Body of pancreas (tissue), 4 donors: ENCODE data around the gene GNPTG. TPM values are rescaled to one million over a fixed set of nuclear protein-coding genes. Genes with fewer than 3 reads are reported as not detected.

ENCODE experiments used
- ATAC-seq: fragments of 150-250 bp; one replicate; pipeline ENCODE4 v1.9.1; 2016
- DNase-seq, 4 donors: peaks; one replicate each; pipeline ENCODE4 v3.0.0-alpha.2; 2019
- H3K27ac ChIP-seq, 4 donors: fragments of 200-600 bp; sonication (generic); 1 replicate in 3 of 4; 2 replicates in 1 of 4; pipeline versions ENCODE4 v1.5.1 to v1.6.1; 2016 to 2019; ENCODE audit warnings: mild to moderate bottlenecking in 1 of 4, mixed read lengths in 1 of 4, moderate library complexity in 1 of 4
- H3K27me3 ChIP-seq, 2 donors: fragments of 200-600 bp; sonication (generic); one replicate each; pipeline ENCODE4 v1.6.0; 2016; ENCODE audit warnings: mild to moderate bottlenecking in 1 of 2
- H3K36me3 ChIP-seq, 2 donors: fragments of 200-600 bp; sonication (generic); replicated peaks in 1 of 2; 2 replicates each; pipeline ENCODE4 v1.5.1; 2016; ENCODE audit warnings: low read depth in 2 of 2; ENCODE audit not compliant: insufficient read depth in 1 of 2
- H3K4me1 ChIP-seq: fragments of 200-600 bp; sonication (generic); one replicate; pipeline ENCODE4 v1.6.0; 2016
- H3K4me3 ChIP-seq, 2 donors: fragments of 200-600 bp; sonication (generic); 1 replicate in 1 of 2; 2 replicates in 1 of 2; pipeline ENCODE4 v1.5.1; 2016 to 2019
- H3K9me3 ChIP-seq, 3 donors: fragments of 200-600 bp; sonication (generic); 1 replicate in 2 of 3; 2 replicates in 1 of 3; pipeline ENCODE4 v1.5.1; 2016
- CTCF ChIP-seq, 7 experiments: fragments of 450-650 bp in 4 of 7; fragments of 200-600 bp in 3 of 7; sonication (generic) in 3 of 7; IDR thresholded peaks; one replicate each; pipeline ENCODE4 v1.5.1; 2016 to 2019; ENCODE audit warnings: antibody characterized with exemption in 7 of 7
- POLR2A ChIP-seq, 3 donors: fragments of 450-650 bp; IDR thresholded peaks; one replicate each; pipeline ENCODE4 v1.6.1; 2016; ENCODE audit warnings: antibody characterized with exemption in 3 of 3, mild to moderate bottlenecking in 2 of 3
- WGBS, 2 donors: methylation state at CpG; one replicate each; pipeline ENCODE4 v1.1.5; 2017; 5-methylcytosine and 5-hydroxymethylcytosine counted together
- intact Hi-C: fragments of 100-400 bp; cut with DNase I; formaldehyde crosslinking; loops from one replicate; pipeline ENCODE4 v1.15.1; 2023
- total RNA-seq, 2 donors: library from RNA; depleted of rRNA; stranded (reverse); fragments of >200 nt; gene quantifications; one replicate each; pipeline ENCODE4 v1.1.0, GENCODE V29; 2016

Gene GNPTG
- total RNA-seq, 2 donors from 2014 or later = 38.1 to 98.2 TPM

- H3K4me1 ChIP-seq = peaks cover 18% of the 10 kb centered on the region
- H3K4me3 ChIP-seq = no peak overlapping the region
- H3K27ac ChIP-seq = no peak overlapping the region
- TF ChIP-seq POLR2A (IDR thresholded peaks at IDR 0.05) (no peak), CTCF (IDR thresholded peaks at IDR 0.05) (no peak)
- intact Hi-C loops = no loop called here
- peaks cover 0 to 3% of the 10 kb centered on the region in 2 donors for H3K36me3 ChIP-seq
- ATAC-seq = no peak
- no peak for DNase-seq
- WGBS, 2 donors = 93 to 94% methylated on average over 7 to 10 of the region's 10 CpGs
- no peaks in the 10 kb centered on the region for H3K9me3 ChIP-seq
- H3K27me3 ChIP-seq = no peaks in the 10 kb centered on the region
Observed at GRCh38 chr16:1377406-1378010, 25.8 kb downstream of the GNPTG start.

GRCh38 chr16:1378087-1378803, 26.5 kb downstream of the GNPTG start:
- TF ChIP-seq CTCF (IDR thresholded peaks at IDR 0.05) (no peak), POLR2A (IDR thresholded peaks at IDR 0.05) (no peak)
- Histone ChIP-seq H3K4me3 (no peak overlapping the region), H3K27me3 (no peaks in the 10 kb centered on the region), H3K27ac (peak overlapping the region in 2 of 4 donors; percentile 80 to 87), H3K4me1 (peaks cover 18% of the 10 kb centered on the region), H3K36me3 (peaks cover 0 to 3% of the 10 kb centered on the region in 2 donors), H3K9me3 (no peaks in the 10 kb centered on the region)
- ATAC-seq (no peak), DNase-seq (no peak)
- WGBS, 2 donors = 93% methylated on average over 13 to 20 of the region's 25 CpGs
- intact Hi-C loops = no loop called here

- Histone ChIP-seq H3K9me3 (no peaks in the 10 kb centered on the region), H3K4me1 (peaks cover 18% of the 10 kb centered on the region), H3K27ac (peak overlapping the region; percentile 25 to 87 (median 70)), H3K36me3 (peaks cover 0 to 3% of the 10 kb centered on the region in 2 donors), H3K4me3 (peak overlapping the region; percentile 41 to 43), H3K27me3 (no peaks in the 10 kb centered on the region)
- WGBS, 2 donors = 7 to 29% methylated on average over 3 to 31 of the region's 31 CpGs
- TF ChIP-seq CTCF (IDR thresholded peaks at IDR 0.05) (no peak), POLR2A (IDR thresholded peaks at IDR 0.05) (no peak)
- DNase-seq = peak; percentile 80 to 85 (median 83)
- intact Hi-C loops = no loop called here
- peak; percentile 84 for ATAC-seq
Observed at GRCh38 chr16:1378804-1379303, 27.1 kb downstream of the GNPTG start.

GRCh38 chr16:1379304-1380076, 27.8 kb downstream of the GNPTG start:
- H3K4me1 ChIP-seq = peaks cover 18% of the 10 kb centered on the region
- no peaks in the 10 kb centered on the region for H3K9me3 ChIP-seq
- no peaks in the 10 kb centered on the region for H3K27me3 ChIP-seq
- intact Hi-C loops = no loop called here
- DNase-seq (peak; percentile 51 to 76 (median 58)), ATAC-seq (peak; percentile 80)
- peak overlapping the region; percentile 25 to 87 (median 70) for H3K27ac ChIP-seq
- WGBS, 2 donors = 6% methylated on average over 47 of the region's 95 CpGs; no CpG with 5 or more reads in 1 of the 2 donors
- H3K4me3 ChIP-seq = peak overlapping the region; percentile 41 to 43
- H3K36me3 ChIP-seq = peaks cover 0 to 3% of the 10 kb centered on the region in 2 donors
- TF ChIP-seq CTCF (IDR thresholded peaks at IDR 0.05) = no peak
- TF ChIP-seq POLR2A (IDR thresholded peaks at IDR 0.05) = no peak
